ENCODE measurements around the gene GALNT12.

GRCh38 chr9:98765256-98765655 lies 42.2 kb upstream of the GALNT12 start:
- TF ChIP-seq CTCF (IDR thresholded peaks at IDR 0.05; ENCODE audit: poor library complexity) (no peak), EZH2 (IDR thresholded peaks at IDR 0.05; ENCODE audit: borderline replicate concordance) (no peak), EZH2phosphoT487 (IDR thresholded peaks at IDR 0.05; ENCODE audit: low read depth, severe bottlenecking, unreplicated experiment) (no peak)

Data from hepatocyte (in vitro differentiated cells).